Osteocyte (in vitro differentiated cells): Measurements from ENCODE around the gene FREY1. TPM values are rescaled to one million over a fixed set of nuclear protein-coding genes. Genes with fewer than 3 reads are reported as not detected.

Source experiments
- DNase-seq: peaks from one replicate; pipeline ENCODE4 v3.0.0; 2021; ENCODE audit warnings: mixed read lengths; ENCODE audit not compliant: unreplicated experiment; ENCODE audit errors: extremely low spot score
- H3K27ac Mint-ChIP-seq: one replicate; pipeline ENCODE4 v1.8.0; 2021; ENCODE audit warnings: mild to moderate bottlenecking, mixed read lengths; ENCODE audit not compliant: unreplicated experiment
- H3K27me3 Mint-ChIP-seq: one replicate; pipeline ENCODE4 v1.8.0; 2021; ENCODE audit warnings: mixed read lengths; ENCODE audit not compliant: unreplicated experiment
- H3K36me3 Mint-ChIP-seq: one replicate; pipeline ENCODE4 v1.8.0; 2021; ENCODE audit warnings: mixed read lengths; ENCODE audit not compliant: unreplicated experiment
- H3K4me1 Mint-ChIP-seq: one replicate; pipeline ENCODE4 v1.8.0; 2021; ENCODE audit warnings: mixed read lengths; ENCODE audit not compliant: unreplicated experiment
- H3K4me3 Mint-ChIP-seq: one replicate; pipeline ENCODE4 v1.8.0; 2021; ENCODE audit warnings: mild to moderate bottlenecking, moderate library complexity, mixed read lengths; ENCODE audit not compliant: unreplicated experiment
- H3K9me3 Mint-ChIP-seq: one replicate; pipeline ENCODE4 v1.8.0; 2021; ENCODE audit warnings: mixed read lengths; ENCODE audit not compliant: unreplicated experiment
- CTCF ChIP-seq: fragments of 200-600 bp; sonication (generic); IDR thresholded peaks from 2 replicates; pipeline ENCODE4 v1.5.0; 2021; ENCODE audit warnings: antibody characterized with exemption, mild to moderate bottlenecking, moderate library complexity
- total RNA-seq: library from RNA; stranded (reverse); gene quantifications from 2 replicates; pipeline ENCODE4 v1.2.1, GENCODE V29; 2021

Gene FREY1
- total RNA-seq, 1 donor from 2014 or later: 0.81 TPM

GRCh38 chr11:45905095-45905494, 2.0 kb downstream of the FREY1 start:
- Mint-ChIP-seq H3K9me3 (no peaks in the 10 kb centered on the region), H3K36me3 (no peaks in the 10 kb centered on the region), H3K27me3 (peaks cover 4% of the 10 kb centered on the region), H3K4me1 (peaks cover 7% of the 10 kb centered on the region), H3K4me3 (no peak overlapping the region), H3K27ac (no peak overlapping the region)
- no peak for TF ChIP-seq CTCF
- DNase-seq: no peak

GRCh38 chr11:45904309-45904915, 2.7 kb downstream of the FREY1 start:
- Mint-ChIP-seq H3K4me3 (no peak overlapping the region), H3K27me3 (peaks cover 4% of the 10 kb centered on the region), H3K36me3 (no peaks in the 10 kb centered on the region), H3K9me3 (no peaks in the 10 kb centered on the region), H3K4me1 (peaks cover 8% of the 10 kb centered on the region), H3K27ac (no peak overlapping the region)
- no peak for TF ChIP-seq CTCF
- no peak for DNase-seq

GRCh38 chr11:45902452-45903380, 4.4 kb downstream of the FREY1 start:
- peaks cover 12% of the 10 kb centered on the region for H3K4me1 Mint-ChIP-seq
- no peak for DNase-seq
- H3K36me3 Mint-ChIP-seq: no peaks in the 10 kb centered on the region
- no peak overlapping the region for H3K27ac Mint-ChIP-seq
- no peak overlapping the region for H3K4me3 Mint-ChIP-seq
- no peak for TF ChIP-seq CTCF
- peaks cover 4% of the 10 kb centered on the region for H3K27me3 Mint-ChIP-seq
- no peaks in the 10 kb centered on the region for H3K9me3 Mint-ChIP-seq

- H3K4me3 Mint-ChIP-seq: no peak overlapping the region
Measured at GRCh38 chr11:45901626-45902025, 5.4 kb downstream of the FREY1 start.

More at GRCh38 chr11:45901626-45902025, 5.4 kb downstream of the FREY1 start:
- no peak for TF ChIP-seq CTCF
- Mint-ChIP-seq H3K36me3 (no peaks in the 10 kb centered on the region), H3K27ac (no peak overlapping the region), H3K9me3 (no peaks in the 10 kb centered on the region), H3K27me3 (peaks cover 4% of the 10 kb centered on the region), H3K4me1 (peaks cover 12% of the 10 kb centered on the region)
- no peak for DNase-seq
